Measurements from ENCODE around the gene FLAD1. TPM values are rescaled to one million over a fixed set of nuclear protein-coding genes. Genes with fewer than 3 reads are reported as not detected.

The FLAD1 gene
- total RNA-seq, 1 experiment from 2014 or later: 88.3 TPM

- TF ChIP-seq ZNF512 (CRISPR knock-in tag; IDR thresholded peaks at IDR 0.05; ENCODE audit: borderline replicate concordance) (no peak), NR3C1 (CRISPR knock-in tag; conservative IDR thresholded peaks at IDR 0.05; ENCODE audit: low read depth) (no peak), MAX (CRISPR knock-in tag; IDR thresholded peaks at IDR 0.05) (peak; percentile 77), CDX4 (CRISPR knock-in tag; IDR thresholded peaks at IDR 0.05; ENCODE audit: borderline replicate concordance) (no peak), RELA (CRISPR knock-in tag; IDR thresholded peaks at IDR 0.05; ENCODE audit: borderline replicate concordance) (no peak), FOXJ3 (CRISPR knock-in tag; IDR thresholded peaks at IDR 0.05; ENCODE audit: borderline replicate concordance) (no peak), CTCF (IDR thresholded peaks at IDR 0.05) (peak; percentile 84), TCF7 (CRISPR knock-in tag; IDR thresholded peaks at IDR 0.05; ENCODE audit: low read depth) (no peak), IRF1 (CRISPR knock-in tag; IDR thresholded peaks at IDR 0.05) (0 out of 2 replicates have a peak, but pooled peaks have one; percentile 23), ZNF396 (CRISPR knock-in tag; IDR thresholded peaks at IDR 0.05; ENCODE audit: borderline replicate concordance) (no peak), PRDM15 (CRISPR knock-in tag; IDR thresholded peaks at IDR 0.05) (no peak; the same call in 1 of the 2 replicates), SMAD4 (CRISPR knock-in tag; IDR thresholded peaks at IDR 0.05) (no peak), ZNF232 (CRISPR knock-in tag; IDR thresholded peaks at IDR 0.05) (peak; percentile 56), ZBTB43 (CRISPR knock-in tag; IDR thresholded peaks at IDR 0.05) (peak; percentile 71; the same call in 1 of the 2 replicates)
Measured at GRCh38 chr1:155017041-155017945, 34.1 kb downstream of the FLAD1 start (continued).
